Osteoblast (primary cell): ENCODE measurements around the gene CADPS. TPM values are rescaled to one million over a fixed set of nuclear protein-coding genes. Genes with fewer than 3 reads are reported as not detected.
A peak's percentile ranks its signal among the peaks of the same experiment; 100 is the strongest.

ENCODE experiments used
- DNase-seq: peaks from one replicate; pipeline ENCODE4 v3.0.0; 2011; ENCODE audit warnings: low spot score, mixed read lengths; ENCODE audit not compliant: insufficient read length; ENCODE audit errors: missing footprints
- H2AFZ ChIP-seq: 2 replicates; pipeline ENCODE4 v1.6.0; 2011; ENCODE audit warnings: mild to moderate bottlenecking, low read length
- H3K27ac ChIP-seq: 2 replicates; pipeline ENCODE4 v1.5.1; 2011; ENCODE audit warnings: mild to moderate bottlenecking, low read depth, low read length, moderate library complexity
- H3K27me3 ChIP-seq: 2 replicates; pipeline ENCODE4 v1.6.0; 2012; ENCODE audit warnings: mild to moderate bottlenecking, control low read depth, inconsistent platforms, low read length, moderate library complexity; ENCODE audit not compliant: insufficient read depth
- H3K36me3 ChIP-seq: 2 replicates; pipeline ENCODE4 v1.5.1; 2011; ENCODE audit warnings: mild to moderate bottlenecking, low read length, control low read depth, moderate library complexity; ENCODE audit not compliant: insufficient read depth
- H3K4me1 ChIP-seq: 2 replicates; pipeline ENCODE4 v1.5.1; 2011; ENCODE audit warnings: mild to moderate bottlenecking, low read length, control low read depth, moderate library complexity; ENCODE audit not compliant: insufficient read depth
- H3K4me2 ChIP-seq: 2 replicates; pipeline ENCODE4 v1.6.0; 2011; ENCODE audit warnings: mild to moderate bottlenecking, low read length; ENCODE audit not compliant: insufficient read depth
- H3K4me3 ChIP-seq: fragments of 200-600 bp; sonication (generic); 3 replicates; pipeline ENCODE4 v1.5.1; 2012; ENCODE audit warnings: mild to moderate bottlenecking, low read length, inconsistent platforms; ENCODE audit not compliant: insufficient read depth
- H3K79me2 ChIP-seq: 2 replicates; pipeline ENCODE4 v1.6.0; 2012; ENCODE audit warnings: mild to moderate bottlenecking, low read length, control low read depth, inconsistent platforms; ENCODE audit not compliant: insufficient read depth
- H3K9me3 ChIP-seq: 2 replicates; pipeline ENCODE4 v1.5.1; 2011; ENCODE audit warnings: low read depth, low read length, control low read depth
- H4K20me1 ChIP-seq: 2 replicates; pipeline ENCODE4 v1.6.0; 2012; ENCODE audit warnings: mild to moderate bottlenecking, low read length, control low read depth; ENCODE audit not compliant: insufficient read depth
- CTCF ChIP-seq: IDR thresholded peaks from 2 replicates; pipeline ENCODE4 v1.5.1; 2011; ENCODE audit warnings: mild to moderate bottlenecking, low read depth, low read length, moderate library complexity; ENCODE audit errors: extremely low read depth
- total RNA-seq: library from RNA; depleted of rRNA; stranded (reverse); fragments of >200 nt; gene quantifications from 2 replicates; pipeline ENCODE4 v1.2.3, GENCODE V29; 2012

Gene CADPS
- total RNA-seq, 1 donor = not detected

DNA sequence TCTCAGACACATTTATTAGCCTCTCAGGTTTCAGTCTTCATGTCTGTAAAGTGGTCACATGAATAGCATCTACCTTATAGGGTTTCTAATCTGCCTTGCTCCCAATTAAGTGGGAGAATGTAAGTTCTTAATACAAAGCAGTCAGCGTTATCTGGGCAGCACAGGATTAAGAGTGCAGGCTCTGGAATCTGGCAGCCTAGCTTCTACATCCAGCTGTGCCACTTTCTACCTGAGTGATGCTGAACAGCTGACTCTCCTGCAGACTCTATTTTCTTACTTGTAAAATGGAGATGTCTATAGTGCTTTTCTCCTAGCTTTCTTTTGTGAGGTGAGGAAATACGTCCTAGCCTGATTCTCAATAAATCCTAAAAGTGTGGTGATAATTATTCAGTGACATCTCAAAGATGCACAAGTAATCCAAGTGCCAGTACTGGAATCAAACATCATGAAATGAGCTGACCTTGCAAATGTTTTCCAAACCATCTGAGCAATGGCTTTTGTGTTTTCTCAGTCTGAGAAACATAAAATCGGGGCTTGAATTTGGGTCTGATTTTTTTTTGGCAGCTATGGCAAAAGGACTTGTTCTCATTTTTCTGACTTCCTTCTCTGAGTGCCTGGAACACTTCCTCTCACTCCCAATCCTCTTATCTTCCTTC lies 269.7 kb downstream of the CADPS start:
- H3K36me3 ChIP-seq = no peaks in the 10 kb centered on the region
- TF ChIP-seq CTCF = no peak
- H3K9me3 ChIP-seq = no peaks in the 10 kb centered on the region
- H2AFZ ChIP-seq = no peak overlapping the region
- DNase-seq = no peak
- H3K4me3 ChIP-seq = no peak overlapping the region
- H3K27ac ChIP-seq = no peak overlapping the region
- H3K27me3 ChIP-seq = no peaks in the 10 kb centered on the region
- H3K4me2 ChIP-seq = no peak overlapping the region
- no peaks in the 10 kb centered on the region for H4K20me1 ChIP-seq
- H3K79me2 ChIP-seq = no peaks in the 10 kb centered on the region
- H3K4me1 ChIP-seq = peaks cover 59% of the 10 kb centered on the region

- H3K27me3 ChIP-seq = no peaks in the 10 kb centered on the region
- no peaks in the 10 kb centered on the region for H3K9me3 ChIP-seq
- DNase-seq = no peak
- peak overlapping the region; percentile 99 for H3K27ac ChIP-seq
- H3K4me2 ChIP-seq = peak overlapping the region; percentile 88
- H3K4me3 ChIP-seq = no peak overlapping the region
- no peak for TF ChIP-seq CTCF
- H4K20me1 ChIP-seq = no peaks in the 10 kb centered on the region
- no peaks in the 10 kb centered on the region for H3K79me2 ChIP-seq
- no peak overlapping the region for H2AFZ ChIP-seq
- peaks cover 64% of the 10 kb centered on the region for H3K4me1 ChIP-seq
- no peaks in the 10 kb centered on the region for H3K36me3 ChIP-seq
Measured at GRCh38 chr3:62604751-62605351, 270.4 kb downstream of the CADPS start.

DNA sequence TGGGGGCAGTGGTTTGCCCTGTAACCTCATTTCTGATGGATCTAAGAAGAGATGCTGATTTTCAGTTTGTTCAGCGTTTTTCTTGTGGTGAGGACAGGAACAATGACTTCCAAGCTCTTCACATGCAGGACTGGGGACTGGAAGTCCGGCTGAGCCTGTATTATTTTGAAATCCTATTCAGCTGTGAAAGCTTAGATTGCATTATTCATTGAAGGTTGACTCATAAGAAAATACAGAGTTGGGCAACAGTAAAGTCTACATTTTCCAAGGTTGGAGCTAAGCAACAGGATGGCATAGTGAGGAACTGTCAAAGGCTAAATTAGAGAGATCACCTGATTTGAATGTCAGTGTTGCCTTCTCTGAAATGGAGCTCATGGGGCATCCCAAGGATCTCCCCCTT lies 270.9 kb downstream of the CADPS start:
- peaks cover 64% of the 10 kb centered on the region for H3K4me1 ChIP-seq
- H3K4me3 ChIP-seq = peak overlapping the region; percentile 62
- no peaks in the 10 kb centered on the region for H3K27me3 ChIP-seq
- peak overlapping the region; percentile 88 for H3K4me2 ChIP-seq
- no peak for TF ChIP-seq CTCF
- H2AFZ ChIP-seq = peak overlapping the region; percentile 53
- H4K20me1 ChIP-seq = no peaks in the 10 kb centered on the region
- peak; percentile 58 for DNase-seq
- H3K79me2 ChIP-seq = no peaks in the 10 kb centered on the region
- H3K36me3 ChIP-seq = no peaks in the 10 kb centered on the region
- H3K27ac ChIP-seq = peak overlapping the region; percentile 99
- H3K9me3 ChIP-seq = no peaks in the 10 kb centered on the region

DNA sequence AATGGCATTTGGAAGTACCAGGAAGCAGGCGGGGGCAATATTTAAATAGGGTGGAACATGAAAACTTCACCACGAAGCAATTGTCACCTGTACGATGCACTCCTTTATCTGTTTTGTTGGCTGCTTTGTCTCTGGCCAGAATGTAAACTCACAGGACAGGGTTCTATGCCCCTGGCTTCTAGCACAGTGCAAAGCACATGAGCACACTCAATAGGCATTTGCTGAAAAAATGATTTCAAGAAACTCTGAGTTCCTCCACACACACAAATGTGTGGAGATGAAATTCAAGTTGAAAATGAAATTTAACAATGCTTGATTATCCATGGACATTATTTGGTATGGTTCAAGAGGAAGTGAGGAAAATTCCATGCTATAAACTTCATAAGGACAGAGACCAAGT lies 272.2 kb downstream of the CADPS start:
- Histone ChIP-seq H3K27me3 (no peaks in the 10 kb centered on the region), H3K36me3 (no peaks in the 10 kb centered on the region), H3K79me2 (no peaks in the 10 kb centered on the region), H3K27ac (peak overlapping the region; percentile 77), H3K4me1 (peaks cover 63% of the 10 kb centered on the region), H3K9me3 (no peaks in the 10 kb centered on the region), H2AFZ (peak overlapping the region; percentile 28), H4K20me1 (no peaks in the 10 kb centered on the region), H3K4me3 (no peak overlapping the region), H3K4me2 (peak overlapping the region; percentile 88)
- no peak for TF ChIP-seq CTCF
- DNase-seq = no peak
